H9 (cell line): ENCODE measurements around the gene TMEM132D. TPM values are rescaled to one million over a fixed set of nuclear protein-coding genes. Genes with fewer than 3 reads are reported as not detected.

ENCODE experiments used
- DNase-seq: peaks from one replicate; pipeline ENCODE4 v3.0.0-alpha.2; 2017
- H2AFZ ChIP-seq: one replicate; pipeline ENCODE4 v1.6.1; 2013; ENCODE audit warnings: mild to moderate bottlenecking, low read length, control low read depth, moderate library complexity
- H2AK5ac ChIP-seq: 2 replicates; pipeline ENCODE4 v1.6.1; 2013; ENCODE audit warnings: low read length, control low read depth, mixed read lengths; ENCODE audit not compliant: insufficient read length
- H2BK120ac ChIP-seq: one replicate; pipeline ENCODE4 v1.6.1; 2013; ENCODE audit warnings: low read depth, mild to moderate bottlenecking, low read length, control low read depth, inconsistent platforms; ENCODE audit not compliant: poor library complexity, severe bottlenecking
- H2BK12ac ChIP-seq: 2 replicates; pipeline ENCODE4 v1.6.1; 2013; ENCODE audit warnings: low read length, control low read depth, mixed read lengths, low read depth; ENCODE audit not compliant: insufficient read length
- H2BK15ac ChIP-seq: 2 replicates; pipeline ENCODE4 v1.6.1; 2013; ENCODE audit warnings: low read depth, low read length, control low read depth
- H2BK20ac ChIP-seq: one replicate; pipeline ENCODE4 v1.6.1; 2013; ENCODE audit warnings: low read depth, mild to moderate bottlenecking, low read length, control low read depth, inconsistent platforms; ENCODE audit not compliant: poor library complexity, severe bottlenecking
- H2BK5ac ChIP-seq: 2 replicates; pipeline ENCODE4 v1.6.1; 2013; ENCODE audit warnings: low read length, control low read depth, mixed read lengths; ENCODE audit not compliant: insufficient read length
- H3K14ac ChIP-seq: 2 replicates; pipeline ENCODE4 v1.6.1; 2013; ENCODE audit warnings: low read length, control low read depth; ENCODE audit not compliant: insufficient read depth
- H3K18ac ChIP-seq: 2 replicates; pipeline ENCODE4 v1.6.1; 2013; ENCODE audit warnings: low read depth, mild to moderate bottlenecking, mixed read lengths, low read length, control low read depth; ENCODE audit not compliant: insufficient read length
- H3K23ac ChIP-seq: 2 replicates; pipeline ENCODE4 v1.6.1; 2013; ENCODE audit warnings: low read length, control low read depth, mixed read lengths, low read depth; ENCODE audit not compliant: insufficient read length
- H3K23me2 ChIP-seq: 2 replicates; pipeline ENCODE4 v1.6.1; 2013; ENCODE audit warnings: low read depth, mild to moderate bottlenecking, mixed read lengths, low read length, control low read depth; ENCODE audit not compliant: insufficient read length, poor library complexity, severe bottlenecking
- H3K27ac ChIP-seq: 2 replicates; pipeline ENCODE4 v1.5.1; 2013; ENCODE audit warnings: low read length, control low read depth, mixed read lengths, low read depth; ENCODE audit not compliant: insufficient read length
- H3K27me3 ChIP-seq: 2 replicates; pipeline ENCODE4 v1.6.1; 2013; ENCODE audit warnings: low read length, control low read depth, inconsistent platforms; ENCODE audit not compliant: insufficient read depth
- H3K4ac ChIP-seq: 2 replicates; pipeline ENCODE4 v1.6.1; 2013; ENCODE audit warnings: low read depth, mild to moderate bottlenecking, control low read depth, inconsistent platforms, low read length, moderate library complexity
- H3K4me1 ChIP-seq: 2 replicates; pipeline ENCODE4 v1.6.1; 2013; ENCODE audit warnings: low read length, control low read depth, inconsistent platforms; ENCODE audit not compliant: insufficient read depth
- H3K4me2 ChIP-seq: 2 replicates; pipeline ENCODE4 v1.6.1; 2013; ENCODE audit warnings: low read length, control low read depth, mixed read lengths; ENCODE audit not compliant: insufficient read length, insufficient read depth
- H3K56ac ChIP-seq: 2 replicates; pipeline ENCODE4 v1.6.1; 2013; ENCODE audit warnings: low read depth, mild to moderate bottlenecking, mixed read lengths, low read length, control low read depth; ENCODE audit not compliant: insufficient read length
- H3K79me1 ChIP-seq: 2 replicates; pipeline ENCODE4 v1.6.1; 2013; ENCODE audit warnings: low read depth, mild to moderate bottlenecking, moderate library complexity, low read length, control low read depth, inconsistent platforms; ENCODE audit not compliant: insufficient read depth, poor library complexity, severe bottlenecking
- H3K79me2 ChIP-seq: 2 replicates; pipeline ENCODE4 v1.6.1; 2013; ENCODE audit warnings: low read length, control low read depth, inconsistent platforms; ENCODE audit not compliant: insufficient read depth
- H3K9ac ChIP-seq: 2 replicates; pipeline ENCODE4 v1.6.1; 2013; ENCODE audit warnings: low read length, control low read depth, mixed read lengths; ENCODE audit not compliant: insufficient read length; ENCODE audit errors: extremely low read depth
- H3K9me3 ChIP-seq: one replicate; pipeline ENCODE4 v1.6.1; 2013; ENCODE audit warnings: low read depth, low read length, inconsistent platforms; ENCODE audit not compliant: control insufficient read depth
- H3T11ph ChIP-seq: one replicate; pipeline ENCODE4 v1.6.1; 2013; ENCODE audit warnings: mild to moderate bottlenecking, low read length, control low read depth, inconsistent platforms
- H4K20me1 ChIP-seq: one replicate; pipeline ENCODE4 v1.6.1; 2013; ENCODE audit not compliant: control insufficient read depth, insufficient read length, insufficient read depth
- H4K5ac ChIP-seq: 2 replicates; pipeline ENCODE4 v1.6.1; 2013; ENCODE audit warnings: low read depth, mild to moderate bottlenecking, mixed read lengths, low read length, control low read depth; ENCODE audit not compliant: insufficient read length
- H4K8ac ChIP-seq: replicated peaks from 2 replicates; pipeline ENCODE4 v1.6.1; 2013; ENCODE audit warnings: low read length, control low read depth, mixed read lengths, low read depth; ENCODE audit not compliant: insufficient read length
- H4K91ac ChIP-seq: 2 replicates; pipeline ENCODE4 v1.6.1; 2013; ENCODE audit warnings: low read depth, mild to moderate bottlenecking, moderate library complexity, mixed read lengths, low read length, control low read depth; ENCODE audit not compliant: insufficient read length
- H3K27ac Mint-ChIP-seq, 3 experiments: 2 replicates in 2 of 3; 3 replicates in 1 of 3; pipeline ENCODE4 v1.8.0; 2020 to 2021; ENCODE audit warnings: mixed read lengths in 3 of 3, mild to moderate bottlenecking in 1 of 3, moderate library complexity in 1 of 3
- H3K27me3 Mint-ChIP-seq: 2 replicates; pipeline ENCODE4 v1.8.0; 2021; ENCODE audit warnings: low read depth, mild to moderate bottlenecking, moderate library complexity, mixed read lengths
- H3K36me3 Mint-ChIP-seq, 3 experiments: 2 replicates in 2 of 3; 3 replicates in 1 of 3; pipeline ENCODE4 v1.8.0; 2020 to 2021; ENCODE audit warnings: low read depth in 3 of 3, mixed read lengths in 3 of 3; ENCODE audit not compliant: insufficient read depth in 1 of 3
- H3K4me1 Mint-ChIP-seq, 2 experiments: 2 replicates each; pipeline ENCODE4 v1.8.0; 2020; ENCODE audit warnings: mixed read lengths in 2 of 2
- H3K4me3 Mint-ChIP-seq, 2 experiments: 2 replicates in 1 of 2; 3 replicates in 1 of 2; pipeline ENCODE4 v1.8.0; 2020 to 2021; ENCODE audit warnings: mild to moderate bottlenecking in 2 of 2, mixed read lengths in 2 of 2, moderate library complexity in 1 of 2
- H3K9me3 Mint-ChIP-seq, 2 experiments: 2 replicates in 1 of 2; 3 replicates in 1 of 2; pipeline ENCODE4 v1.8.0; 2020; ENCODE audit warnings: mild to moderate bottlenecking in 2 of 2, mixed read lengths in 2 of 2, moderate library complexity in 1 of 2
- WGBS: extraction: QIAGEN DNeasy Blood & Tissue Kit; methylation state at CpG from one replicate; pipeline ENCODE4 v1.1.7; 2013; ENCODE audit warnings: missing lambda C conversion rate, low lambda C conversion rate, mixed read lengths; ENCODE audit not compliant: insufficient read length; ENCODE audit errors: extremely low coverage; 5-methylcytosine and 5-hydroxymethylcytosine counted together
- total RNA-seq: library from RNA; stranded (reverse); gene quantifications from 2 replicates; pipeline ENCODE4 v1.2.1, GENCODE V29; 2021
- TF ChIP-seq, protein P1 (sequence below): fragments of 200-600 bp; sonication (generic); conservative IDR thresholded peaks from 3 replicates; pipeline ENCODE4 v1.8.0; 2021; ENCODE audit warnings: antibody characterized with exemption, mild to moderate bottlenecking

The TMEM132D gene
- total RNA-seq, 1 experiment from 2014 or later = 6.1 TPM

DNA sequence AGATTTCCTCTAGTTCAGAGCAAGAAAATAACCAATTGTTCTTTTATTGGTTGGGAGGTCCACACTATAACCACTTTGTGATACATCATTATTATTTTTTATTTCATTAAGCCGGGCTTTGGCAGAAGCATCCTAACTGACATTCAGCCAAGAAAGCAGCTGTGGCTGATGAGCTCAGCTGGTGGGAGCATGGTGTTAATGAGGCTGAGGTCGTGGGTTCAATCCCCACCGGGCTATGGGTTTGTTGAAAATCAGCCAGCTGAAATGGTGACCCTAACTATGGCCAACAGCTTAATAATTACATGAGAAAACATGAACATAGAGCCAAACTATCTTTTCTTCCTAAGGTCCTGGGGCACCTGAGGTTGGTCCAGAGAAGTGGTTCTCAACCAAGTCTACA is 672.3 kb downstream of the TMEM132D start:
- no CpG with 5 or more reads among the region's 3 CpGs for WGBS
- Mint-ChIP-seq H3K4me1 (peaks cover 9 to 13% of the 10 kb centered on the region in 2 experiments), H3K27ac (no peak overlapping the region)

More for the DNA sequence above, 672.3 kb downstream of the TMEM132D start:
- no peak overlapping the region for H3K56ac ChIP-seq
- H4K8ac ChIP-seq = no peak overlapping the region
- H2BK5ac ChIP-seq = no peak overlapping the region
- H4K5ac ChIP-seq = no peak overlapping the region
- H3K9me3 Mint-ChIP-seq = no peaks in the 10 kb centered on the region
- no peak overlapping the region for H3K23ac ChIP-seq
- no peak overlapping the region for H3K4me2 ChIP-seq
- no peak for DNase-seq
- no peak overlapping the region for H2AK5ac ChIP-seq
- H2BK120ac ChIP-seq = no peak overlapping the region
- H3K14ac ChIP-seq = no peak overlapping the region
- no peak overlapping the region for H3K18ac ChIP-seq
- peaks cover 0 to 4% (median 0%) of the 10 kb centered on the region in 3 experiments; a peak in 2 of 7 replicates for H3K36me3 Mint-ChIP-seq
- no peak overlapping the region for H3K4me3 Mint-ChIP-seq
- no peak overlapping the region for H4K91ac ChIP-seq
- H3K9ac ChIP-seq = no peak overlapping the region
- H3K79me1 ChIP-seq = no peaks in the 10 kb centered on the region
- H3K4ac ChIP-seq = no peak overlapping the region
- H3K23me2 ChIP-seq = no peaks in the 10 kb centered on the region
- H2AFZ ChIP-seq = no peak overlapping the region
- no peaks in the 10 kb centered on the region for H3K79me2 ChIP-seq
- no peak overlapping the region for H3T11ph ChIP-seq
- no peaks in the 10 kb centered on the region for H3K9me3 ChIP-seq
- TF ChIP-seq, protein P1, sequence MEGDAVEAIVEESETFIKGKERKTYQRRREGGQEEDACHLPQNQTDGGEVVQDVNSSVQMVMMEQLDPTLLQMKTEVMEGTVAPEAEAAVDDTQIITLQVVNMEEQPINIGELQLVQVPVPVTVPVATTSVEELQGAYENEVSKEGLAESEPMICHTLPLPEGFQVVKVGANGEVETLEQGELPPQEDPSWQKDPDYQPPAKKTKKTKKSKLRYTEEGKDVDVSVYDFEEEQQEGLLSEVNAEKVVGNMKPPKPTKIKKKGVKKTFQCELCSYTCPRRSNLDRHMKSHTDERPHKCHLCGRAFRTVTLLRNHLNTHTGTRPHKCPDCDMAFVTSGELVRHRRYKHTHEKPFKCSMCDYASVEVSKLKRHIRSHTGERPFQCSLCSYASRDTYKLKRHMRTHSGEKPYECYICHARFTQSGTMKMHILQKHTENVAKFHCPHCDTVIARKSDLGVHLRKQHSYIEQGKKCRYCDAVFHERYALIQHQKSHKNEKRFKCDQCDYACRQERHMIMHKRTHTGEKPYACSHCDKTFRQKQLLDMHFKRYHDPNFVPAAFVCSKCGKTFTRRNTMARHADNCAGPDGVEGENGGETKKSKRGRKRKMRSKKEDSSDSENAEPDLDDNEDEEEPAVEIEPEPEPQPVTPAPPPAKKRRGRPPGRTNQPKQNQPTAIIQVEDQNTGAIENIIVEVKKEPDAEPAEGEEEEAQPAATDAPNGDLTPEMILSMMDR = no peak
- no peak overlapping the region for H3K27ac ChIP-seq
- H2BK20ac ChIP-seq = no peak overlapping the region
- no peaks in the 10 kb centered on the region for H3K27me3 Mint-ChIP-seq
- no peaks in the 10 kb centered on the region; the same call in 1 of the 2 replicates for H3K4me1 ChIP-seq
- H4K20me1 ChIP-seq = no peaks in the 10 kb centered on the region
- no peak overlapping the region for H2BK15ac ChIP-seq
- H3K27me3 ChIP-seq = no peaks in the 10 kb centered on the region
- no peak overlapping the region for H2BK12ac ChIP-seq
